Kidney epithelial cell (primary cell): ENCODE results near the gene BFSP1. TPM values are rescaled to one million over a fixed set of nuclear protein-coding genes. Genes with fewer than 3 reads are reported as not detected.

Experiments used
- DNase-seq: peaks from one replicate; pipeline ENCODE4 v3.0.0-alpha.2; 2010; ENCODE audit warnings: low read depth
- H3K27me3 ChIP-seq: 2 replicates; pipeline ENCODE4 v1.6.0; 2011; ENCODE audit warnings: low read length; ENCODE audit not compliant: control insufficient read depth, insufficient read depth
- H3K36me3 ChIP-seq: 2 replicates; pipeline ENCODE4 v1.5.1; 2011; ENCODE audit warnings: low read length; ENCODE audit not compliant: control insufficient read depth, insufficient read depth
- H3K4me3 ChIP-seq: 2 replicates; pipeline ENCODE4 v1.5.1; 2011; ENCODE audit warnings: low read depth, mild to moderate bottlenecking, control low read depth, low read length
- total RNA-seq: library from RNA; depleted of rRNA; stranded (reverse); fragments of >200 nt; gene quantifications from 2 replicates; pipeline ENCODE4 v1.2.3, GENCODE V29; 2015
- TF ChIP-seq, protein P1 (sequence below): IDR thresholded peaks from 2 replicates; pipeline ENCODE4 v1.5.1; 2011; ENCODE audit warnings: mild to moderate bottlenecking, moderate library complexity, low read length, control low read depth, inconsistent platforms; ENCODE audit not compliant: insufficient read depth, poor library complexity, severe bottlenecking

Gene BFSP1
- total RNA-seq, 1 donor from 2014 or later, result 4.5 TPM

DNA sequence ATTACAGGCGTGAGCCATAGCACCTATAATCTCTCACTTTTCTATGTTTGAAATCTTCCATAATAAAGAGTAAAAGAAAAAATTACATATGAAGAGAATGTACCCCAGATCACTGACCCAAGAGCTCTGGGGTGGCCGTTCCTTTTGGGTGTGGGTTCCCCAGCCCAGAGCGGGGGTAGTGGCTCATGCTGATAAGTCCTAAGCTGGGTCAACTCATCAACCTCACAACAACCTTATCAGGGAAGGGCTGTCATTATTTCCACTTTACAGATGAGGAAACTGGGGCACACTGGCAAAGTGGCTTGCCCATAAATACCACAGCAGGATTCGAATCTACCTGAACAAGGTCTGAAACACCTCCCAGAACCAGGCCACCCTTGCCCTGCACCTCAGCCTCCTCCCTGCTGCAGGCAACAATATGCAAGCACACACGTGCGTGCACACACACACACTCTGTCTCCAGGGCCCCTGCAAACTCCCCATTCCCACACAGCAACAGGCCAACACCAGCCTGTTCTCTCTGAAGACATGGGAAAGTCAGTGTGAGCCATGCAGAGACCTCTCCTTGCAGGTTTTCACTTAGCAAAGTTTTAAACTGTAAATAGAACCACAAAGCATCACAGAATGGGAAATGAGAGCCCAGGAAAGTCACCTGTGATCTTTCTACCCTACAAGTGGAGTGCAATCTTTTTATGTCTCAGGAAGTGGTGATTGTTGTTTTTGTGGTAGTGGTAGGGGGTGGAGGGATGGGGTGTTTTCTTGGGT is 27.7 kb downstream of the BFSP1 start:
- peaks cover under 1% of the 10 kb centered on the region for H3K27me3 ChIP-seq
- TF ChIP-seq, protein P1, sequence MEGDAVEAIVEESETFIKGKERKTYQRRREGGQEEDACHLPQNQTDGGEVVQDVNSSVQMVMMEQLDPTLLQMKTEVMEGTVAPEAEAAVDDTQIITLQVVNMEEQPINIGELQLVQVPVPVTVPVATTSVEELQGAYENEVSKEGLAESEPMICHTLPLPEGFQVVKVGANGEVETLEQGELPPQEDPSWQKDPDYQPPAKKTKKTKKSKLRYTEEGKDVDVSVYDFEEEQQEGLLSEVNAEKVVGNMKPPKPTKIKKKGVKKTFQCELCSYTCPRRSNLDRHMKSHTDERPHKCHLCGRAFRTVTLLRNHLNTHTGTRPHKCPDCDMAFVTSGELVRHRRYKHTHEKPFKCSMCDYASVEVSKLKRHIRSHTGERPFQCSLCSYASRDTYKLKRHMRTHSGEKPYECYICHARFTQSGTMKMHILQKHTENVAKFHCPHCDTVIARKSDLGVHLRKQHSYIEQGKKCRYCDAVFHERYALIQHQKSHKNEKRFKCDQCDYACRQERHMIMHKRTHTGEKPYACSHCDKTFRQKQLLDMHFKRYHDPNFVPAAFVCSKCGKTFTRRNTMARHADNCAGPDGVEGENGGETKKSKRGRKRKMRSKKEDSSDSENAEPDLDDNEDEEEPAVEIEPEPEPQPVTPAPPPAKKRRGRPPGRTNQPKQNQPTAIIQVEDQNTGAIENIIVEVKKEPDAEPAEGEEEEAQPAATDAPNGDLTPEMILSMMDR, result no peak
- no peak for DNase-seq
- H3K36me3 ChIP-seq, result no peaks in the 10 kb centered on the region
- no peak overlapping the region for H3K4me3 ChIP-seq

DNA sequence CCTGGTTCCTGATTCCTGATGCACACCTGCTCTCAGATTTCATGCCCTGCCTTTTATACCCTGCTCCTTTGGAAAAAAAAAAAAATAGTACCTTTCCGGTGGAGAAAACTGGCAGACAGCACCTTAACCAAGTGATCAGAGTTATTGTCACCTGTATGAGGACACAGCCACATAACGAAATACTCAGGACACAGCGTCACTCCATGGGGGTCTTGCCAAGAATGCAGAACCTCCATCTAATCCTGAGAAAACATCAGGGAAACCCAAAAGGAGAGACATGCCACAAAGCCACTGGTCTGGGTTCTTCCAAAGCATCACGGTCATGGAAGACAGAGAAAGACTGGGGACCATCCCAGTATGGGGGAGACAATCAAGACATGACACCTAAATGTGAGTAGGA is 29.1 kb downstream of the BFSP1 start:
- no peak overlapping the region for H3K4me3 ChIP-seq
- TF ChIP-seq, protein P1, result no peak
- DNase-seq, result no peak
- H3K36me3 ChIP-seq, result no peaks in the 10 kb centered on the region
- H3K27me3 ChIP-seq, result peaks cover 2% of the 10 kb centered on the region

DNA sequence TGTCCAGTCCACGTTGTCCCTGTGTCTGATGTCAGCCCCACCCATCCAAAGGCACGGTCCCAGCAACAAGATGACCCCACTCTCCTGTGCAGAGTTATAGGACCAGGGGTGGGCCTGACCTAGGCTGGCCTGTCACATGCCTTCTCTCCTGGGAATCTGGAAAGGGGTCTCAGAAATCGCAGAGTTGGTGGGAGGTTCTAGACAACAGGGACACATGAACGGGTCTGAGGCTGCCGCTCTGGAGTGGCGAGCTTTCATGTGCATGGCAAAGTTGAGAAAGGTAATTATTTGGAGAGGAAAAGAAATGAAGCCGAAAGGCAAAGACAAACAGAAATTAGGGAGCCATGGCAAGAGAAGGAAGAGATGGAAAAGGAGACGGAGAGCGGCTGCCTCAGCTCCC is 29.5 kb downstream of the BFSP1 start:
- Histone ChIP-seq H3K4me3 (no peak overlapping the region), H3K36me3 (no peaks in the 10 kb centered on the region), H3K27me3 (peaks cover 2% of the 10 kb centered on the region)
- DNase-seq, result no peak
- TF ChIP-seq, protein P1, result no peak

DNA sequence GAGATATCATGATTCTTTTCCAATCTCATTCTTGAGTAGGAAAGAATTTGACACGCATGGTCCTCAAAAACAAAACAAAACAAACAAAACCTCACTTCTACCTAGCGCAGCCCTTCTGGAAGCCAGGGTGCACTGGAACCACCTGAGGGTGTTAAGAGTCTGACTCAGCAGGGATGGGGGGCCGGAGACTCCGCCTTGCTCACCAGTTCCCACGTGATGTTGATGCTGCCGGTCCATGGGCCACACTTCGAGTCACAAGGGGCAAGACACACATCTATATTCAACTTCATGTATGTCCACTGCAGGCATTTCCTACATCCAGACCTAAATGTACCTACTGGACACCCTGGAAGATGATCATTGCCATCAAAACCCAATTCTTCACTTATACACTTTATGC is 30.4 kb downstream of the BFSP1 start:
- TF ChIP-seq, protein P1, result no peak
- Histone ChIP-seq H3K27me3 (peaks cover 2% of the 10 kb centered on the region), H3K4me3 (no peak overlapping the region), H3K36me3 (no peaks in the 10 kb centered on the region)
- no peak for DNase-seq

DNA sequence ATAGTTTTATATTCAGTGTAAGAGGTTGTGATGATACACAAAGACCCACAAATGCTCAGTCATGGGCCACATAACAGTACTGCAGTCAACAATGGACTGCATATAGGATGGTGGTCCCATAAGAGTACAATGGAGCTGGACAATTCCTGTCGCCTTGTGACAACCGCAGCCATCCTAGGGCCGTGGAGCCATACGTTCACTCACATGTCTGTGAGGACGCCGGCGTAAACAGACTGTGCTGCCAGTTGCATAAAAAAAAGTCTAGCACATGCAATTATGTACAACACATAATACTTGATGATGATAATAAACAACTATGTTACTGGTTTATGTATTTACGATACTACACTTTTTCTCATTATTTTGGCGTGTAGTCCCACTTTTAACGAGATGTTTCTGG is 30.9 kb downstream of the BFSP1 start:
- TF ChIP-seq, protein P1, result no peak
- DNase-seq, result no peak
- peaks cover 2% of the 10 kb centered on the region for H3K27me3 ChIP-seq
- H3K4me3 ChIP-seq, result no peak overlapping the region
- H3K36me3 ChIP-seq, result no peaks in the 10 kb centered on the region

DNA sequence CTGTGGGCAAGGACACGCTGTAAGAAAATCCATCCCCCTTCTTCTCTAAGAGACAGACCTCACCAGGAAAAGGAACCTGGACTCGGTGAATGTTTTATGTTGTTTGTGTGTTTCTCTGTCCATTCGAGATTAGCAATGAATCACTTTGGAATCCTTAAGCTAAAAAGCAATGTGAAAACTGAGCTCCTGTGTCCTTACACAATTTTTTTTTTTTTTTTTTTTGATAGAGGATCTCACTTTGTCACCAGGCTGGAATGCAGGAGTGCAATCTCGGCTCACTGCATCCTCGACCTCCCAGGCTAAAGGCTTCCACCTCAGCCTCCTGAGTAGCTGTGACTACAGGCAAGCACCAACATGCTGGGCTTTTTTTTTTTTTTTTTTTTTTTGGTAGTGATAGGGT is 32.1 kb downstream of the BFSP1 start:
- H3K36me3 ChIP-seq, result no peaks in the 10 kb centered on the region
- TF ChIP-seq, protein P1, result no peak
- no peak for DNase-seq
- H3K4me3 ChIP-seq, result no peak overlapping the region
- H3K27me3 ChIP-seq, result peaks cover 2% of the 10 kb centered on the region
